ENCODE measurements around the gene TNFAIP8L2. TPM values are rescaled to one million over a fixed set of nuclear protein-coding genes. Genes with fewer than 3 reads are reported as not detected.
A peak's percentile ranks its signal among the peaks of the same experiment; 100 is the strongest.

The TNFAIP8L2 gene
- total and polyA plus RNA-seq, 2 of the 8 experiments (the other 6 are each of a cell fraction or from before 2014, with no cell fraction given) = not detected

DNA sequence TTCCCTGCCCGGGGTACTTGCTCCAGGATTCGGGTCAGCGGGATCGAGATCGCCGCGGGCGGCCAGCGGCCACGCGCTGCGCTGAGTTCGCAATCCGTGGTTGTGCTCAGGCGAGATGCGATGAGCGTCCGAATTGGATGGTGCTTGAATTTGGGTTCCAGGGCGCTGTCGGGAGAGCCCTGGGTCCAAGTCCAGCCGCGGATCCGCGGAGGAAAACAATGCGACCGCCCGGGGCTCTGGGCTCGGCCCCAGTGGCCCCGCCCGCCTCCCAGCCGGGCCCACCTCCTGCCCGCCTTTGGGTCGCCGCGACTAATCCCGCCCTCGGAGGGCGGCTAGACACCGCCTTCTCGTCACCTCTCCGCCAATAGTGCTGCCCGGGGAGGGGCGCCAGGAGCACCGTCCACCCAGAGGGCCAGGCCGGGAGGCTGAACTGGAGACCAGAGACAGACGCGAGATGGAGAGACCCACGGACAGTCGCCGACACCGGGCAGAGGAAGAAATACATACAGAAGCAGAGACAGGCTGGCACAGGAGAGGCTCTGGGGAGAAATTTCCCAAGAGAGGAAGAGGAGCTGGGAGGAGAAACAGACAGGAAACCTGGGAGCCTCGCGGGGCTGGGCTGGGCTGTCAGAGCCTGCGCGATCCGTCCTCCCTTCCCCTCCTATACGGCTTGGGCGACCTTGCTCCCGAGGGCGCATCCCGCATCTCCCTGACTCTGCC lies 9.9 kb upstream of the TNFAIP8L2 start, which contains the start of gene SEMA6C:
SEMA6C (minus strand) TSS at position 220 of the 720 bp plus-strand sequence. CDS start 4,010 bp downstream, outside the sequence.
- no peak within 1 kb of the TSS for H2AK5ac ChIP-seq (ENCODE audit: low read depth, low read length)
- H3K4me1 ChIP-seq (replicated peaks in 1 of 4; ENCODE audit: control insufficient read depth in 3 of 4, insufficient read depth in 4 of 4, low read length in 3 of 4) = peaks cover 15 to 31% (median 21%) of the 10 kb centered on the region in 4 experiments
- H3K18ac ChIP-seq (ENCODE audit: extremely low read depth, low read length) = peak within 1 kb of the TSS; percentile 85
- H3K4me3 ChIP-seq (ENCODE audit: extremely low read depth in 1 of 4, insufficient read depth in 2 of 4, low read depth in 3 of 4, low read length in 4 of 4) = peak within 1 kb of the TSS; percentile 81 to 88 (median 85)
- H3K36me3 ChIP-seq (ENCODE audit: control insufficient read depth in 2 of 4, insufficient read depth in 4 of 4, low read length in 3 of 4) = no peaks in the 10 kb centered on the region
- H2BK12ac ChIP-seq (ENCODE audit: low read depth, low read length) = no peak within 1 kb of the TSS; the same call in 1 of the 2 replicates
- peak within 1 kb of the TSS; percentile 91 for H2AFZ ChIP-seq (ENCODE audit: low read length)
- H4K8ac ChIP-seq (ENCODE audit: extremely low read depth, insufficient read depth, low read length) = peak within 1 kb of the TSS; percentile 36; the same call in 1 of the 2 replicates
- no peak within 1 kb of the TSS for H3K14ac ChIP-seq (ENCODE audit: insufficient read length)
- H3K4me2 ChIP-seq (ENCODE audit: insufficient read depth in 1 of 2, low read depth in 2 of 2, low read length in 2 of 2) = peak within 1 kb of the TSS; percentile 98 to 100
- H3K27ac ChIP-seq (ENCODE audit: low read depth, low read length) = no peak within 1 kb of the TSS
- H4K20me1 ChIP-seq (replicated peaks in 1 of 2; ENCODE audit: control insufficient read depth in 1 of 2, insufficient read depth in 2 of 2, low read length in 2 of 2) = no peaks in the 10 kb centered on the region
- WGBS, 2 experiments (ENCODE audit: extremely low coverage in 1 of 2, insufficient coverage in 1 of 2, insufficient read length in 1 of 2, insufficient replicate concordance in 2 of 2, low coverage in 1 of 2, low lambda C conversion rate in 2 of 2, missing lambda C conversion rate in 1 of 2) = 2% methylated on average over 47 of the region's 61 CpGs; no CpG with 5 or more reads in 1 of the 2 experiments
- H3K9me3 ChIP-seq (ENCODE audit: insufficient read depth in 2 of 2, low read depth in 1 of 2, low read length in 1 of 2) = no peaks in the 10 kb centered on the region
- H2BK20ac ChIP-seq (ENCODE audit: low read length) = no peak within 1 kb of the TSS
- H3K23ac ChIP-seq (ENCODE audit: insufficient read length) = no peak within 1 kb of the TSS
- H4K5ac ChIP-seq (ENCODE audit: insufficient read length, low read depth, low read length) = no peak within 1 kb of the TSS
- DNase-seq (ENCODE audit: low read depth in 1 of 2, low spot score in 2 of 2) = peak in 1 of 2 experiments; percentile 90
- peaks cover 5% of the 10 kb centered on the region; the same call in 1 of the 2 replicates for H3K79me1 ChIP-seq (ENCODE audit: low read depth, low read length)
- ChIA-PET CTCF (ENCODE audit: partially characterized antibody) (interaction anchor here (0.7 to 1.6 kb wide), 7 partner anchors 9 to 119 kb away, joined by 3 to 5 read pairs (median 3); partner anchors contain the start of genes GABPB2 and TNFAIP8L2), POLR2A (ENCODE audit: partially characterized antibody) (interaction anchor here (1.0 to 10.7 kb wide), 4 partner anchors 10 to 98 kb away, joined by 3 to 124 read pairs (median 4); partner anchors contain the start of gene TNFAIP8L2)
- peaks cover 16% of the 10 kb centered on the region for H3K23me2 ChIP-seq (ENCODE audit: low read depth, low read length)
- H4K91ac ChIP-seq (replicated peaks; ENCODE audit: insufficient read length, low read length) = peak within 1 kb of the TSS; percentile 66
- H2BK15ac ChIP-seq (ENCODE audit: low read length) = 0 out of 2 replicates have a peak within 1 kb of the TSS, but pooled peaks have one; percentile 49
- no peak within 1 kb of the TSS for H2BK5ac ChIP-seq (ENCODE audit: low read depth, low read length)
- H2BK120ac ChIP-seq (replicated peaks; ENCODE audit: low read depth, low read length) = no peak within 1 kb of the TSS
- no peak for FAIRE-seq
- H3K9ac ChIP-seq (replicated peaks in 1 of 4; ENCODE audit: extremely low read depth in 1 of 4, low read depth in 3 of 4, low read length in 3 of 4) = peak within 1 kb of the TSS; percentile 46 to 63 (median 56)
- peak within 1 kb of the TSS; percentile 72 for H3K4ac ChIP-seq (replicated peaks; ENCODE audit: insufficient read length, low read depth, low read length)
- H3K27me3 ChIP-seq (replicated peaks in 1 of 4; ENCODE audit: control insufficient read depth in 3 of 4, extremely low read depth in 1 of 4, insufficient read depth in 3 of 4, low read length in 3 of 4) = peaks cover 0 to 17% (median 8%) of the 10 kb centered on the region in 4 experiments; a peak in 5 of 7 replicates
- H3K79me2 ChIP-seq (ENCODE audit: control insufficient read depth in 1 of 2, insufficient read depth in 2 of 2, low read length in 2 of 2) = no peaks in the 10 kb centered on the region
- H3K56ac ChIP-seq (replicated peaks; ENCODE audit: insufficient read length, low read depth, low read length) = no peak within 1 kb of the TSS
- TF ChIP-seq, protein P1, sequence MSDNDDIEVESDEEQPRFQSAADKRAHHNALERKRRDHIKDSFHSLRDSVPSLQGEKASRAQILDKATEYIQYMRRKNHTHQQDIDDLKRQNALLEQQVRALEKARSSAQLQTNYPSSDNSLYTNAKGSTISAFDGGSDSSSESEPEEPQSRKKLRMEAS (IDR thresholded peaks at IDR 0.05) = peak; percentile 33
- no peak; the same call in 1 of the 2 replicates for TF ChIP-seq RBBP5 (IDR thresholded peaks at IDR 0.05; ENCODE audit: borderline replicate concordance, low read depth, low read length)
- peak; percentile 28 for TF ChIP-seq TAF7 (optimal IDR thresholded peaks at IDR 0.05; ENCODE audit: borderline replicate concordance, low read depth, low read length)
- no peak for TF ChIP-seq CTBP2 (IDR thresholded peaks at IDR 0.05; ENCODE audit: borderline replicate concordance, insufficient read depth, insufficient read length, low read length)
- peak; percentile 57 for TF ChIP-seq SAP30 (IDR thresholded peaks at IDR 0.05; ENCODE audit: insufficient read depth, insufficient replicate concordance, low read length)
- no peak for TF ChIP-seq SIX5 (IDR thresholded peaks at IDR 0.05; ENCODE audit: low read depth, low read length)
- TF ChIP-seq EP300 (IDR thresholded peaks at IDR 0.05; ENCODE audit: borderline replicate concordance in 1 of 2, low read depth in 2 of 2, low read length in 2 of 2) = no peak
- peak; percentile 64 for TF ChIP-seq TAF1 (IDR thresholded peaks at IDR 0.05; ENCODE audit: low read depth, low read length)
- TF ChIP-seq PHF8 (conservative IDR thresholded peaks at IDR 0.05; ENCODE audit: low read depth, low read length) = peak; percentile 34; the same call in 1 of the 2 replicates
- no peak for TF ChIP-seq SP2 (IDR thresholded peaks at IDR 0.05; ENCODE audit: low read length)

Measured in H1 (cell line).